Cerebellar cortex (tissue), 1 donor: ENCODE measurements around the gene DUS1L.

ENCODE experiments used
- DNase-seq: peaks from one replicate; pipeline ENCODE4 v3.0.0-alpha.2; 2015; ENCODE audit warnings: low spot score

DUS1L gene

DNA sequence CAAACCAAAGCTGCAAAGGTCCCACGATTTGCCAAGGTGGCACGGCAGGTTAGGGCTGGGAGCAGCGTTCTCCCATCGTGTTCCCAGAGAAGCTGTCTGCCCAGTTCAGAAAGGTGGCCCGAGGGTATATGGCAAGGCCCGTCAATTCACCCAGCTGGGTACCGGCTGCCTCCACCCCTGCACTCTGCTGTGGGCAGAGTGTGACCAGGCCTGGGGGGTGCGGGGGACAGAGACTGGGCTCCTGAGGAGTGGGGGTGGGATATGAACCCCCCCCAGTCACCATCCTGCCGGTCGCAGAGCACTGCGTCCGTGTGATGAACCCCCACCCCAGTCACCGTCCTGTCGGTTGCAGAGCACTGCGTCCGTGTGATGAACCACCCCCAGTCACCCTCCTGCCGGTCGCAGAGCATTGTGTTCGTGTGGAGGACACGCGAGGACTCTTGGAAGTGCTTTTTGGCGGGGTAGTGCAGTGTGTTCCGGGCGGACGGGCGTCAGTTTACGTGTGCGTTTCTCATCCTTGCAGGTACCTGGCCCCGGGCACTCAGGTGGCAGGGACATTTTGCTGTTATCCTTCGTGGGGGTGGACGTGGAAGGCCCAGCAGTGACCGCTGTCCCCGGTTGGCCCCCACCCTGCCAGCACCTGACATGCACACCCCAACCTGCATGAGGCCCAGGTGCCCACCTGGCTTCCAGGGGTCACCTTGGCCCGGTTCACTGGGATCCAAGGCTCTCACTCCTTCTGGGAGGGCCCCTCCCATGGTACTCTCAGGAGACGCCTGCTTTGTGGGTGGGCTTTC lies 35.1 kb upstream of the DUS1L start:
- DNase-seq, result no peak

DNA sequence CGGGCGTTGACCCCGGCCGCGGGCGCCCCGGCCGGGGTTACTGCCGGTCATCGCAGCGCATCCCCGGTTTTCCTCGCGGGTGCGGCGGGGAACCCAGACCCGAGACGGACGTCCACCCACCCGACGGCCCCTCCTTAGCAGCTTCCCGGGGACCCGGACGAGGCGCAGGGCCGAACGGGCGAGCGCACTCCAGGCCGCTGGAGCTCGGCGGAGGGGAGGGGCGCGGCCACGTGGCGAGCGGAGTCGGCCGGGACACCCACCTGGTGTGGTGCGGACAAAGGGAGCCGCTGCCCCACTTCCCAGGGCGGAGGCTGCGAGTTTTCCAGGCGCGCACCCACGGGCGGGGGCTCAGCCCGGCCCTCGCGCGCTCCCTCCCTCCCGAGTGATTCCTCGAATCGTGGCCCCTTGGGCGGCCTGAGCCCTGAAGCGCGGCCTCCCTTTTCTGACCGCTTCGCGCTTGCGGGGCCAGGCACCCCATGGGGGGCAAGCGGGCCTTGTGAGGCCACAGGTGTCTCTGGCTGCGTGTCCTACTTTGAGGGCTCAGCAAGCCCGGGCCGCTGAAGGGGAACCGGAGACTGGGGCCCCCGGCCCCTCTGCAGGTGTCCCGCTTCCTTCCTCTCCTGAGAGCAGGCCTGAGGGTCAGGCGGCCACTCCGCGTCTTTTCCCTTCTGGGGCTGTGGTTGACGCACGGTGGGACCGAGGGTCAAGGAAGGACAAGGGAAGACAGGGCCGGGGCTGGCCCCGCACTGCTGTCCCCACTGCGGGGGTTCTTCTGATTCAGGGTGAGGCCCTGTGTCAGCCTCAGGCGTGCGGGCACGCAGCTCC lies 33.5 kb upstream of the DUS1L start:
- DNase-seq, result no peak

DNA sequence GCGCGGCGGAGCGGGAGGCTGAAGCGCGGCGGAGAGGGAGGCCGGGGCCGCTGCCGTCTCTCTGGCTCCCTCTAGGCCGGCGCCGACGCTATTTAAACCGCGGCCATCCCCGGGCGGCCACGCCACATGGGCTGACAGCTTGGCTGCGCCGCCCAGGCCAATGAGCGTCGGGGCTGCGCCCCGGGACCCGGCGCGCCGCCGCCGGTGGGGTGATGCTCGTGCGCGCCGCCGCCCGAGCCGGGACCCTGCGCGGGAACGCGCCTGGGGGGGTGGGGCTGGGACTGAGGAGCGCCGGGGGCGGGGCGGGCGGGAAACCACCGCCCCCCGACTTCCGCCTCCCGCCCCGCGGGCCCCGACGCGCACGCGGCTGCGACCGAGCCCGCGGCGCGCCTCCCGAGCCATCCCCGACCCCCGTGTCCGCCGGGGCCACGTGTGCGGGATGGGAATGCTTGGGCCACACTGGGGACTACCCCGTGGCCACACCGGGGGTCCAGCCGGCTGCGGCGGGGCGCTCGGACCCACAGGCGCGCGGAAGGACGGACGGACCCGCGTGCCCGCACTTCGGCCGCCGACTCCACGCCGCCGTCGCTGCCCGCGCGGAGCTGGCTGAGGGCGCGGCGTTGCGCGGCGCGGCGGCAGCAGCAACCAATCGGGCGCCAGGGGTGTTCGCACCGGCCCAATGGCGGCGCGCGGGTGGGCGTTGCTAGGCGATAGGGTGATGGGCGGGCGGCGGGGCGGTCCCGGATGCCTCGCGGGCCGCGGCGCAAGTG lies 32.8 kb upstream of the DUS1L start, which contains the start of gene FASN:
FASN (minus strand) TSS at position 68 of the 770 bp plus-strand sequence. CDS start 1,791 bp downstream, outside the sequence.
- DNase-seq, result peak; percentile 92

DNA sequence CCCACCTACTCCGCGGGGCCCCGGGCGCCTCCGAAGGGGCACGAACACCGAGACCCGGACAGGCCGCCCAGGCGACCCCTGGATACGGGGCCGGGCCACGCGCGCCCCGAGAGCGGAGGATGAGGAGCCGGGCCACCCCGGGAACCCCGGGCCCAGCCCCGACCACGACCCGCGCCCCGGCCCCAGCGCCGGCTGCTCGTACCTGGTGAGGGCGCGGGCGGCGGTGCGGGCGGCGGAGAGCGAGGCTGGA lies 32.2 kb upstream of the DUS1L start:
- no peak for DNase-seq

DNA sequence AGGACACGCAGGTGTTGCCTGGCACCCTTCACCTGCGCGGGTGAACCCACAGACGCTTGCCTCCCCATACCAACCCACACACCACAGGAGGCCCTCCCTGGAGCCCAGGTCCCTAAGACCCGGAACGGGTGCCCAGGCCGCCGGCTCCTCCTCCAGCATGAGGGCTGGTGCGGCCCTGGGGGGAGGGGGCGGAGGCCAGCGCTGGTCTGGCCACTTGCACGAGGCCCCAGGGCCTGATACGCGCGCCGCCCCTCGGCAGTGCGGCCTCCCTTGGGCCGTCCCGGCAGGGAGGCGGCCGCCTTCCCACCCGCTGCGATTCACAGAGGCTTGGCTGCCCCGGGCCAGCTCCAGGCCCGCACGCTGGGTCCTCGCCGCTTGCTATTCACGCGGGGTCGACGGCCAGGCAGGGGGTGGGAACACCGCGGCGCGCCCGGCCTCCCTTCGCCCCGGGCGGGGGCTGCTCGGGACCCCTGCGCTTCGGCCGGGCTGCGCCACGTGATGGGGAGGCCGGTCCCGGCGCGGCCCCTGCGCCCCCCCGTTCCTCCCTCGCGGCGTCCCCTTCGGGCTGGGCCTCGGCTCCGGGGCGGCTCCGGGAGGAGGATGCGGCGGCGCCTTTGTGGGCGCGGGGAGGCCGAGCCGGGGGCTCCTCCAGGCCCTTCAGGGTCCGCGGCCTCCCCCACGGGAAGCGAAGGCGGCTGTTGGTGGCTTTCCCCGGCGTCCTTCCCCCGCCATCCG lies 31.7 kb upstream of the DUS1L start:
- DNase-seq, result no peak

DNA sequence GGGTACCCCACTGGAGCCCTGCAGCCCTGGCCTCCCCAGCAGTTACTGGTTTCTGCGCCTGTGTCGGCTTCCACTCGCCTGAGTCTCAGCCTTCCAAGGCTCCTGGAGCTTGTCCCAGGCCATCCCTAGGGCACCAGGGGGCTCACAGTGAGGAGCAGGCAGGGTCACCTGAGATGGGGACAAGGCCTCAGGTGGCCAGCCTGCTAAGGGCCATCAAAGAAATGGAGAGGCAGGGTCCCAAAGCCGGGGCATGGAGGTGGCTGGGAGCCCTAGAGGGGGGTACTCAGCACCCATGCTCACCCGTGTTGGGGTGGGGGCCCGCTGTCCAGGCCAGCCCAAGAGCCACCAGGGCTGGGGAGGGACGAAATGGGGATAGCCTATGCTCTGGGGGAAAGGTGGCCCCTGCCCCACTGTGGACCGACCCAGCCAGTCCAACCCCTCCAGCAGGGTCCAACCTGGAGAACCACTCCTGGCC lies 31.1 kb upstream of the DUS1L start:
- DNase-seq, result no peak

DNA sequence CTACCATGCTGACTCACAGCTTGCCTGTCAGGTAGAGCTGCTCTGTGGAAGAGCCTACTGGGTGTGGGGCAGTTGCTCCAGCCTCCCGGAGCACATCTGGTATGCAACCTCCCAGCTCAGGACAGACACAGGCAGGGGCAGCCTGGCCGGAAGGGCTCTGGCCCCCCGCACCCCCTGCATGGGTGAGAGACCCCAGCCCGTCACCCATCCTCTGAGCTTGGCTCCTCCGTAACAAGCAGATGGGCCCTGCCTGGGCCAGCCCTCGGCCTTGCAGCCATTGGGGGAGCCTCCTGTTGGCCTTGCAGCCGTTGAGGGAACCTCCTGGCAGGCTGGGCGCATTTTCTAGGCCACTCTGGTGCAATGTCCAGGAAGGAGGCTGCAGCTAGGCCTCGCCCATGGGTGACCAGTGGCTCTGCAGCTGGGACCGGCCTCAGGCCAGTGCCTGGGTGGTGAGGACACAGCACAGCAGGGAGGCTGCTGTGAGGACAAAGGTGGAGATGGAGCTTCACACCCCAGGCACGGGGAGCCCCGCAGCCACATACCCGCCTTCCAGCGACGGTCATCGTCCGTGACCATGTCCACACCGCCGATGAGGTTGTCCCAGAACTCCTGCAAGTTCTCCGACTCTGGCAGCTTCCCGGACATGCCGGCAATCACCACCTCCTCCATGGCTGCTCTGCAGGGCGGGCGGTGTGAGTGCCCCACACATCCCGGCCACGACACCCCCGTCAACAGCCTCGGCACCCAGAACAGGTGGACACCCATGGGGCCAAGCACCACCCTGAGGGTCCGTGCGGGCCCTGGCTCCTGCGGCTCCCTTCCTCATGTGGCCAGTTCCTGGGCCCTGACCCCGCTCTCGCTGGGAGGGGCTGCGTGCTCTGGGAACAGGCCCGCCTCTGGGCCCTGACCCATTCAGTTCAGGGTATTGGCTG lies 30.4 kb upstream of the DUS1L start:
- no peak for DNase-seq

DNA sequence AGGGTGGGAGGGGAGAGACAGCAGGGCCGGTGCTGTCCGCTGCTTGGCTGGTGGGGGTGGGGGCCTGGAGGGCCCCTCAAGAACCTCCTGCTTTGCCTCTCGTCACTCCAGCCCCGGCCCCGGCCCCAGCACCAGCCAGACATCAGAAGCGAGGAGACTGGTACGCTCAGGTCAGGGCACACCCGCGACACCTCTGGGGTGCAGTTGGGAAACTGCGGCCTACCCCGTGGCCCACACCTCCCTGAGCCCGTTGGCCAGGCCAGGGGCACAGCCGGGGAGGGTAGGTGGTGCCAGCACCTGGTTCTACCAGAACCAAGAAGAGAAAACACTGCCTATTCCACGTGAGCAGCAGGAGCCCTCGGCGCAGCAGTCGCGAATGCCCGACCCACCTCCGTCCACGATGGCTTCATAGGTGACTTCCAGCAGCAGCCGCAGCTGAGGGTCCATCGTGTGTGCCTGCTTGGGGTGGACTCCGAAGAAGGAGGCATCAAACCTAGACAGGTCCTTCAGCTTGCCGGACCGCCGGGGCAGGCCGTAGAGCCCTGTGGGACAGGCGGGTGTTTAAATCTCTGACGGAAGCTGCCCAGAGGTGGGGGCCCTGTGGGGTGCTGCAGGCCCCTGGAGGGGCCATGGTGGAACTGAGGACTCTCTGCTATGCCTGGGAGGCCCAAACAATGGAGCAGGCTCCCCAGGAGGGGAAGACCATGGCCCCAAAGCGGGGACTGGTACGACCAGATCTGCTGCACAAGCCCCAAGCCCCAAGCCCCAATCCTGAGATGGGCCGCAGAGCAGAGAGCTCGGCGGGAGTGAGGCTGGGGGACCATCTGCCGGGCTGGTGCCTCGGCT lies 29.6 kb upstream of the DUS1L start:
- DNase-seq, result no peak

DNA sequence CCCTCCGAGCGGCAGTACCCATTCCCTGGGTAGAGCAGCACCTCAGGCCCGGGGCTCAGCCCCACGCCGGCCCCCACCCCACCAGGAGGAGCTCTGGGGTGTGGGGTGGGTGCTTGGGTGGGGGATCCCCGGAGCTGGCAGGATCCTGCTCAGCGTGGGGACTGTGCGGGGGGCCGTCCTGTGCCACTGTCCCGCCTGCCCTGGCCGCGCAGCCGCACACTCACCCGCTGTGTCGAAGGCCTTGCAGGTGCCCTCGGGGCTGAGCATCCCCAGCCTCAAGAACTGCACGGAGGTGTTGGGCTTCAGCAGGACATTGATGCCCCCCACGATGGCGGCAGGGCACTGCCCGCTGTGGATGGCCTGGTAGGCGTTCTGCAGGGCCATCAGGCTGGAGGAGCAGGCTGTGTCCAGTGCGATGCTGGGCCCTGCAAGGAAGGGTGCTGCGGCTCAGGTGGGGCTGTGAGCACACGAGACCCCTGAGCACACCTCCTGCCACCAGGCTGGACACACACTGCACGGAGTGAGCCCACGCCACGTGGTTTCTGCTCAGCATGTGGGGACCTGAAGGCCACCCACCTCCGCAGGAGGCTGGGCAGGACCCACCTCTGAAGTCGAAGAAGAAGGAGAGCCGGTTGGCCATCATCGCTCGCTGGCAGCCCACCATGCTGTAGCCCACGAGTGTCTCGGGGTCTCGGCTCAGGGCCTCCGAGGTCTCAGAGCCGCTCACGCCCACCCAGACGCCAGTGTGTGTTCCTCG lies 27.6 kb upstream of the DUS1L start:
- DNase-seq, result no peak

DNA sequence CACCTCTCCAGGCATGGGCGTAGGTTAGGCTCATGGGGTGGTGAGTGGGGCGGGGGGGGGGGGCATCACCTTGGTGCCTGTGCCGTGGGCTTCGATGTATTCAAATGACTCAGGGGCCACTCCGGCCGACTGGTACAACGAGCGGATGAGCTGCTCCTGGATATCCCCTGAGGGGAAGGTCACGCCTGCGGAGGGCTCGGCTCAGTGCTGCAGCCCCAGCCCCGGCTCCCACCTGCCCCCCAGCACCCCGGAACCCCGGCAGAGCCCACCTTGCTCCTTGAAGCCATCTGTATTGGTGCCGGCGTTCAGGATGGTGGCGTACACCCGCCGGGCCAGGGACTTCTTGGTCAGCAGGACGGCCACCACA lies 27.0 kb upstream of the DUS1L start:
- DNase-seq, result no peak

DNA sequence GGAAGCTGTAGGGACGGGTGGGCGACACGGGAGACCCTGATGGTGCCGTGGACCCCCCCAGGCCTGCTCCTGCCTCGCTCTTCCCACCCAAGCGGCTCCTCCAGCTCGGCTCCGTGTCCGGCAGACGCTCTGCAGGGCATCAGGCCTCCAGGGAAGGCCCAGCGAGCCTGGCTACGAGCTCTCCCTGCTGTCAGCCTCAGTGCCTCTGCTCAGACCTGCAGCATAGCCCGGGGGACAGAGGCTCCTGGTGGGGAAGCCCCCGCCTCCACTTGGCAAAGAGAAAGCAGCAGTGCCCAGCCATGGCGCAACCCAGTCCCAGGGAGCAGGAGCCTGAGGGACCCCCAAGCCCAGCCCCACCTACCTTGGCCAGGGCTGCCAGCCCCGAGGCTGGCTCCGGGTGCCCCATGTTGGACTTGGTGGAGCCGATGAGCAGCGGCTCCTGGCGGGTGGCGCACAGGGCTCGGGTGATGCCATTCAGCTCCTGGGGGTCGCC lies 26.5 kb upstream of the DUS1L start:
- DNase-seq, result no peak

DNA sequence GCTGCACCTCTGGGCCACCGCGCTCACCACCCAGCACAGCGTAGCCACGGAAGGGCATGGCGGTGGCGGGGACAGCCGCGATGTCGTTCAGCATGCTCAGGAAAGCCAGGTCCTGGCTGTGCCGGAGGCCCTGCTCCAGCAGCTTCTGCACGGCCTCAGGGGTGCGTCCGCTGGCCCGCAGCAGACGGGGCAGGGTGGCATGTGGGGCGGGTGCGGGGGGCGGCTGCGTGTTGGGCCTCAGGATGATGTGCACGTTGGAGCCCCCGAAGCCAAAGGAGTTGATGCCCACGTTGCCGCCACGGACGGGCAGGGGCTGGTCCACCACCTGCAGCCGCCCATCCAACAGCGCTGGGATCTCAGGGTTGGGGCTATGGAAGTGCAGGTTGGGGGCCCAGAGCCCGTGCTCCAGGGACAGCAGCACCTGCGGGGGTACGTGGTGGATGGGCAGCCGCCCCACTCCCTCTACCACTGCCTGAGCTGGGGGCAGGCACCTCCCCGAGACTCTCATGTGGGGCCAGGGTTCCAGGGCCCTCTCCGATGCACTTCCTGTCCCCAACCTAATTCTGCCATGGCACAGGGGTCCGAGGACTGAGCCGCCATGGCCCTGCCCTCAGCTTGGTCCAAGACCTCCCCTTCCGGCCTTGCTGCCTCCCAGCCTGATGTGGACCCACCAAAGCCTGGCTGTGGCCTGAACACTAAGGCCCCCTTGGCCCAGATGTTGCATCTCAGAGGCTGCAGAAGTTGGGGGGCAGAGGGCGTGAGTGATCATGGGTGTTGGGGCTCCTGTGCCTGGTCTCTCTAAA lies 25.9 kb upstream of the DUS1L start:
- no peak for DNase-seq

DNA sequence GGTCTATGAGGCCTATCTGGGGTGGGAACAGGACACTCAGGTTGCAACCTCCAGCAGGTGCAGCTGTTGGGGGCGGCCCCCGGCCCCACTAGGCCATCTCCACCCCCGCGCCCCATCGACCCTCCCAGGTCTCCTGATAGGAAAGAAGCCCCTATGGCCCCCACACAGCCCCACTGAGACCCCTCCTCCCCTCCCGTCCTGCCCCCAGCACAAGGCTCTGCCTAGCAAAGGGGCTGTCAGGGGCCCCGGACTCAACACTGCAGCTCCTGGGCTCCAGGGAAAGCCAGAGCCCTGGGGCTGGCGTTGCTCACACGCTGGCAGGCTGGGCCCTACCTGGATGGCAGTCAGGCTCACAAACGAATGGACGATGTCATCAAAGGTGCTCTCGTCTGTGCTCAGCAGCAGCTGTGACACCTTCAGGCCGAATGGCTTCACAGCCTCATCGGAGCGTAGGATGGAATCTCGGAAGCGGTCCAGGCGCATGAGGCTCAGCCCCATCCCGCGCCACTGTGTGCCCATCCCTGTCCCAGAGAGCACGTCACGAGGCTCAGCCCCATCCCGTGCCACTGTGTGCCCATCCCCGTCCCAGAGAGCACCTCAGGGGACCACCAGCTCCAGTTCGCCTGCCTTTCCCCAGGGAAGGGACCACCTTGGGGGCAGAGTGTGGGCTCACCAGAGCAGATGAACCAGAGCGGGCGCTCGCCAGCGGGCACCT lies 25.1 kb upstream of the DUS1L start:
- DNase-seq, result no peak

DNA sequence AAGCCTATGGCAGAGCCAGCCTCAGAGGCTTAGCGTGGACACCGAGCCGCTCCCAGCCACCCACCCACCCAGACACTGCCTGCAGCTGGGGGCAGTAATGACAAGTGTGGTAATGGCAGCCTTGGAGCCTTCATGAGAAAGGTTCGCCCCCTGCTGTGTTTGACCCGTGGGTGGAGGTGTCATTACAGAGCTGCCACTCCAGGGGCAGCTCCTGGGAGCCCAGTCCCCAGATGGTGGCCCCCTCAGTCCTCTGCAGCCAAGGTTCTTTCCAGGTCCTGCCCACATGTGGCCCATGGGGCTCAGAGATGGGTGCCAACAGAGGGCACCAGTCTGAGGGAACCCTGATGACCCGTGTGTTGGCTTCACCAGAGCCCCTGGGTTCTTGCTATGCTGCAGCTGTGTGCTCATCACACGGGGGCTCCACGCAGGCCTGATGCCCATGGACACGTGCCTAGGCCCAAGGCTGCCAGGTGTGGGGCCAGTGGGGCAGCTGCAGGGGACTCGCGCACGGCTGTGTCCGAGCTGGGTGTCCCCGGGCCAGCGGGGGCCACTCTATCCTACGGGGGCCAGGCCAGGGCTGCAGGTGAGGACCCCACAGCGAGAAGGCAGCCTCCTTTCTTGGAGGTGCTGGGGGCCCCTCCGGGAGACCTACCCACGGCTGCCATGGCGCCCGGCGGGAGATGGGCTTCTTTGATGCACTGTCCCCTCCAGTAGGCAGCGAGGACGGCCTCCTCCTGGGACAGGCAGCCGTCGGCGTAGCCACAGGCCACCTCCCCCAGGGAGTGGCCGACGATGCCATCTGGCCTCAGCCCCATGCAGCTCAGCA lies 24.3 kb upstream of the DUS1L start:
- DNase-seq, result no peak

DNA sequence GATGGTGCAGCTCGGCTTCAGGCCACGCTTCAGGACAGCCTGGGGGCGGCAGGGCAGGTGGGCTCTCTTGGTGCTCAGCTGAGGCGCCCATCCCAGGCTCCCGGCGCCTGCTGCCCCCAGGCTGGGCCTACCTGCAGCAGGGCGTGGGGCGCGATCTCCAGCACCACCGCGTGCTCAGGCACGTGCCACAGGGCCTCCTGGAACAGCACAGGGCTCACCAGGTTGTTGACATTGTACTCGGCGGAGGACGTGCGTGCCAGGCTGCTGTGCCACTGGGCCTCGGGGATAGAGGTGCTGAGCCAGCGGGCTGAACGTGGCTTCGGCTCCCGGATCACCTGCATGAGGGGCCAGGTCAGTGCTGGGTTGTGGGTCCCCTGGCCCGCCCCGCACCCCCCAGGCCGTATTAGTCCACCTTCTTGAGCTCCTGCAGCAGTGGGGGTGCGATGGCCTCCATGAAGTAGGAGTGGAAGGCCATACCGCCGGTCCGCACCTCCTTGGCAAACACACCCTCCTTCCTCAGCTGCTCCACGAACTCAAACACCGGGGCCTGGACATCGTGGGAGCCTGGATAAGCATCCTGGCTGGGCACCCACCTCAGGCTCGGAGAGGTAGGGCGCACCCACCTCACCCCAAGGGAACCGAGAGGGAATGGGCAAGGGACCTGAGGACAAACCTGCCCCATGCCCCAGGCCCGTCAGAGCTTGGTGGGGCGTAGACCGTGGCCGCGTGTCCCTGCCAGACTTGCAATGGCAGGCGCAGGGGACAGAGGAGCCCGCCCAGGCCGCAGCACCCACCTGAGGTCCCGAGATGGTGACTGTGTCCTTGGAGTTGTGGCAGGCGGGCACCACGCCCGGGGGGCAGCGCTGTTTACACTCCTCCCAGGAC lies 23.5 kb upstream of the DUS1L start:
- DNase-seq, result no peak
